SJSA1 (cell line): ENCODE results near the gene LRRC37A2. TPM values are rescaled to one million over a fixed set of nuclear protein-coding genes. Genes with fewer than 3 reads are reported as not detected.
"Not testable (repeated sequence)": the region's sequence is repeated elsewhere in the genome, so short reads cannot be mapped to it uniquely, and the experiment has no call there.

ENCODE experiments used
- DNase-seq, 2 experiments: peaks; one replicate each; pipeline ENCODE4 v3.0.0-alpha.2; 2015 to 2020; ENCODE audit warnings: low spot score in 2 of 2, low read depth in 1 of 2
- H3K27ac ChIP-seq: fragments of 250-450 bp; sonication (Bioruptor Pico); 2 replicates; pipeline ENCODE4 v1.5.1; 2020; ENCODE audit warnings: mild to moderate bottlenecking, moderate library complexity
- H3K27me3 ChIP-seq: fragments of 250-450 bp; sonication (Bioruptor Pico); replicated peaks from 2 replicates; pipeline ENCODE4 v1.5.1; 2020; ENCODE audit warnings: mild to moderate bottlenecking, moderate library complexity
- H3K36me3 ChIP-seq: fragments of 250-450 bp; sonication (Bioruptor Pico); 2 replicates; pipeline ENCODE4 v1.5.1; 2020; ENCODE audit warnings: mild to moderate bottlenecking
- H3K4me1 ChIP-seq: fragments of 250-450 bp; sonication (Bioruptor Pico); replicated peaks from 2 replicates; pipeline ENCODE4 v1.6.1; 2021; ENCODE audit warnings: mild to moderate bottlenecking
- H3K4me3 ChIP-seq: fragments of 250-450 bp; sonication (Bioruptor Pico); 2 replicates; pipeline ENCODE4 v1.5.1; 2020; ENCODE audit warnings: mild to moderate bottlenecking
- H3K9me3 ChIP-seq: fragments of 250-450 bp; sonication (Bioruptor Pico); replicated peaks from 2 replicates; pipeline ENCODE4 v1.5.1; 2020; ENCODE audit warnings: mild to moderate bottlenecking
- total RNA-seq: library from RNA; depleted of rRNA; stranded (reverse); fragments of >200 nt; shearing (Covaris generic); gene quantifications from 2 replicates; pipeline ENCODE4 v1.2.3, GENCODE V29; 2014; rRNA removed

The LRRC37A2 gene
- total RNA-seq: 2.0 and 3.7 TPM in 2 replicates

DNA sequence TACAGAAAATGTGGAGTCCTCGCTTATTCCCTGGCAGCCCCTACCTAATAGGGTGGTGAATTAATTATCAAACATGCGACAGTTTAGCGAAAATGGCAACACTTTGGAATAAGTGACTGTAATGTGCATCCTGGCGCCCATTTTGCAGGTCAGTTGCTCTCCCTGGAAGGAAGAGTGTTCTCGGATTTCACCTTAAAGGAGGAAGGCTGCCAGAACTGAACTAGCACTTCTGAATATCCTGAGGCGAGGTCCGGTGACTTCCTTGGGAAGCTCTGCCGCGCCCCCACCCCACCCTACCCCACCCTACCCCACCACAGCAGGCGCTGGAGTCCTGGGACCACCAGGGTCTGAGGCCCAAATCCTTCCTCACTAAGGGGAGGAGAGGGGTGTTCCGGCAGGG is at the start of gene LRRC37A2:
LRRC37A2 (plus strand) TSS at position 301 of the 400 bp plus-strand sequence. CDS start 245 bp downstream, outside the sequence.
- not testable (repeated sequence) for H3K27ac ChIP-seq, H3K36me3 ChIP-seq, H3K9me3 ChIP-seq, DNase-seq, H3K27me3 ChIP-seq, H3K4me3 ChIP-seq, H3K4me1 ChIP-seq

DNA sequence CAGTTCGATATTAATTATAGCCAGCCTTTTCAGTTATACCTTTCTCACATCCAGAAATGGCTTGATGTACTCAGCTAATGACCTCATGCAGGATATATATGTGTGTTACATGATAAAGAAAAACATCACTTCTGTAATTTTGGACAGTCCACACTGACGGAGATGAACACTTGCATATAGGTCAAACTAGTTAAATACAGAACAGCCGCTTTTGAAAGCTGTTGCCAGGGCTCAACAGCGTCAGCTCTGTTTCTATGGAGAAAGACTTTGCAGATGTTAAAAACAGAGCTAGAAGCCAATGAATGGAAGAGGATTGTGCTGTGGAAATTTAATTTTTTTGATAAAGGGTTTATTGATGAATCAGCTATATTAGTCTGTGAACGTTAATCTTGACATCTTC is 44.6 kb upstream of the LRRC37A2 start:
- not testable (repeated sequence) for H3K4me1 ChIP-seq, H3K27me3 ChIP-seq, H3K9me3 ChIP-seq, H3K36me3 ChIP-seq, DNase-seq, H3K4me3 ChIP-seq, H3K27ac ChIP-seq

GRCh38 chr17:46474489-46474888 is 37.8 kb upstream of the LRRC37A2 start:
- not testable (repeated sequence) for H3K4me3 ChIP-seq, H3K27me3 ChIP-seq, H3K9me3 ChIP-seq, H3K27ac ChIP-seq, DNase-seq, H3K36me3 ChIP-seq, H3K4me1 ChIP-seq

- H3K4me3 ChIP-seq, H3K9me3 ChIP-seq, H3K27me3 ChIP-seq, H3K4me1 ChIP-seq, DNase-seq, H3K36me3 ChIP-seq, H3K27ac ChIP-seq: not testable (repeated sequence)
Observed at GRCh38 chr17:46475583-46475982, 36.7 kb upstream of the LRRC37A2 start.

- DNase-seq, H3K4me3 ChIP-seq, H3K36me3 ChIP-seq, H3K9me3 ChIP-seq, H3K27me3 ChIP-seq, H3K4me1 ChIP-seq, H3K27ac ChIP-seq: not testable (repeated sequence)
Observed at GRCh38 chr17:46478823-46479222, 33.4 kb upstream of the LRRC37A2 start.

- not testable (repeated sequence) for H3K27ac ChIP-seq, H3K4me3 ChIP-seq, DNase-seq, H3K4me1 ChIP-seq, H3K27me3 ChIP-seq, H3K9me3 ChIP-seq, H3K36me3 ChIP-seq
Observed at GRCh38 chr17:46481310-46481709, 31.0 kb upstream of the LRRC37A2 start.

GRCh38 chr17:46492021-46492420 is 20.2 kb upstream of the LRRC37A2 start:
- H3K27ac ChIP-seq, H3K27me3 ChIP-seq, H3K4me1 ChIP-seq, DNase-seq, H3K9me3 ChIP-seq, H3K4me3 ChIP-seq, H3K36me3 ChIP-seq: not testable (repeated sequence)

DNA sequence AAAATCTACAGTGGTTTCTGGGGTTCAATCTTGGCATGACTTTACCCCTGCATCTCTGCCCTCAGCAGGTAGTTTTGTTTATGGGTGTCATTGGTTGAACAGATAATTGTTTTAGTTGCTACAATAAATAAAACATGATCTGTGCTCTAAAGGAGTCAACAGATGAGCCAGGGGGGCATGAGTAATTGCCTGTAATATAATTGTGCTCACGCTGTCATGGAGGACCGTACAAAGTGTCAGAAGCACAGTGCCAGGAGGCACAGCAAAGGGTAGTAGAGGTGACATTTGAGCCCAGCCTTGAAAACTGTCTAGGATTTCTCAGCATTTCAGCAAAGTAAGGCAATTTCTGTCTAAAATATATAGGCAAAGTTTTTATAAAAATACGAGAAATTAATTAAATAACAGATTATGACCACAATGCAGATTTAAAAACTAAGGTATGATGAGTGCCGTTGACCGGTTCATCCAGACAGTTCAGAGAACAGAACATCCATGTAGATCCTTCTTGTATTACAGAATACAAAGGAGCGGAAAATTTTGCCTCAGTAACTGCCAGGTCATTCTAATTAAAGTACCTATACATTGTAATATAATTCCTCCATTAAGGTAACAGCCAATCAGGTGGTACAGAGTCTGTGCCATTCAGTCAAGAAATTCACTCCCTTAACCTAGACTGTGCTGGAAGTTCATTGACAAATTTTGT is 12.7 kb upstream of the LRRC37A2 start:
- not testable (repeated sequence) for H3K36me3 ChIP-seq, DNase-seq, H3K27ac ChIP-seq, H3K4me3 ChIP-seq, H3K9me3 ChIP-seq, H3K27me3 ChIP-seq, H3K4me1 ChIP-seq

DNA sequence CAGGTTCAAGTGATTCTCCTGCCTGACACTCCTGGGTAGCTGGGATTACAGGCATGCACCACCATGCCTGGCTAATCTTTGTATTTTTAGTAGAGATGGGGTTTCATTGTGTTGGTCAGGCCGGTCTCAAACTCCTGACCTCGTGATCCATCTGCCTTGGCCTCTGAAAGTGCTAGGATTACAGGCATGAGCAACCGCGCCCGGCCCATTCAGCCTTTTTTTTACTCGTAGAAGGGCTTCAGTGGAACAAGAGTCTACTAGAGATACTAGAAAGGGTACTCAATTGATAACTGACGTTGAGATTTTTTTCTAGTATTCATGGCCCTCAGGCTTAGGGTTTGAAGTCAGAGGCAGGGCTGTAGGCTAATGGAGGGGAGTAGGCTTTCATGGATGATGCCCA is 6.4 kb upstream of the LRRC37A2 start:
- DNase-seq, H3K27ac ChIP-seq, H3K4me3 ChIP-seq, H3K27me3 ChIP-seq, H3K36me3 ChIP-seq, H3K4me1 ChIP-seq, H3K9me3 ChIP-seq: not testable (repeated sequence)

DNA sequence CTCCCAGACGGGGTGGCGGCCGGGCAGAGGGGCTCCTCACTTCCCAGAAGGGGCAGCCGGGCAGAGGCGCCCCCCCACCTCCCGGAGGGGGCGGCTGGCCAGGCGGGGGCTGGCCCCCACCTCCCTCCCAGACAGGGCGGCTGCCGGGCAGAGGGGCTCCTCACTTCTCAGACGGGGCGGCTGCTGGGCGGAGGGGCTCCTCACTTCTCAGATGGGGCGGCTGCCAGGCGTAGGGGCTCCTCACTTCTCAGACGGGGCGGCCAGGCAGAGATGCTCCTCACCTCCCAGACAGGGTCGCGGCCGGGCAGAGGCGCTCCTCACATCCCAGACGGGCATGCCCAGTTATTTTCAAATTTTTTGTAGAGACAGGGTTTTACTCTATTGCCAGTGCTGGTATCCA is 22.4 kb downstream of the LRRC37A2 start:
- DNase-seq: peak in 1 of 2 experiments; percentile 21
- H3K36me3 ChIP-seq, H3K4me3 ChIP-seq, H3K9me3 ChIP-seq, H3K27ac ChIP-seq, H3K27me3 ChIP-seq, H3K4me1 ChIP-seq: not testable (repeated sequence)

DNA sequence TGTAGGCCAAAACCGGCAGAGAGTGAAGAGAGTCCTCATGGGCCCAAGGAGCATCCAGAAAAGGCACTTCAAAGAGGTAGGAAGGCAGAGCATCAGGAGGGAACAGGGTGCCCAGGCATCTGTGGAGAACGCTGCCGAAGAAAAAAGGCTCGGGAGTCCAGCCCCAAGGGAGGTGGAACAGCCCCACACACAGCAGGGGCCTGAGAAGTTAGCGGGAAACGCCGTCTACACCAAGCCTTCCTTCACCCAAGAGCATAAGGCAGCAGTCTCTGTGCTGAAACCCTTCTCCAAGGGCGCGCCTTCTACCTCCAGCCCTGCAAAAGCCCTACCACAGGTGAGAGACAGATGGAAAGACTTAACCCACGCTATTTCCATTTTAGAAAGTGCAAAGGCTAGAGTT is 36.3 kb downstream of the LRRC37A2 start:
- not testable (repeated sequence) for H3K4me1 ChIP-seq, H3K36me3 ChIP-seq, DNase-seq, H3K27me3 ChIP-seq, H3K9me3 ChIP-seq, H3K27ac ChIP-seq, H3K4me3 ChIP-seq

- not testable (repeated sequence) for H3K27me3 ChIP-seq, H3K36me3 ChIP-seq, DNase-seq, H3K27ac ChIP-seq, H3K9me3 ChIP-seq, H3K4me3 ChIP-seq, H3K4me1 ChIP-seq
Observed at GRCh38 chr17:46559155-46559554, 46.9 kb downstream of the LRRC37A2 start.

DNA sequence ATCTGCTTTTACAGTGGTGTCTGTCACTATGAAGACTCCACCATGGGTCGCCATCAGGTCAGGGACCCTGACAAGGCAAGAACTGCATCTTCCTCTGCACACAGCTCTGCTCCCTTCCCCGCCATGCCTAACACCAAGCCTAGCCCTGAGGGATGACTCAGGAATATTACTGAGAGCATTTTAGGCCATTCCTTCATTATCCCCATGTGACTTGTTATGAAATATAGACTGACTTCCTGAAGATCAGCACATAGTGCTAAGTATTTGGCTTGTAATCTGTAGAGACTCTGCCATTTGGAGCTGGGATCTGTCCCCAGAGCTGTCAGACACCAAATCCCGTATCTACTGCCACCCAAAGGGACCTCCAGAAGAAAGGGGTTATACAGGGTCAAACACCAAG is 47.8 kb downstream of the LRRC37A2 start:
- H3K27me3 ChIP-seq, DNase-seq, H3K4me1 ChIP-seq, H3K4me3 ChIP-seq, H3K36me3 ChIP-seq, H3K27ac ChIP-seq, H3K9me3 ChIP-seq: not testable (repeated sequence)

DNA sequence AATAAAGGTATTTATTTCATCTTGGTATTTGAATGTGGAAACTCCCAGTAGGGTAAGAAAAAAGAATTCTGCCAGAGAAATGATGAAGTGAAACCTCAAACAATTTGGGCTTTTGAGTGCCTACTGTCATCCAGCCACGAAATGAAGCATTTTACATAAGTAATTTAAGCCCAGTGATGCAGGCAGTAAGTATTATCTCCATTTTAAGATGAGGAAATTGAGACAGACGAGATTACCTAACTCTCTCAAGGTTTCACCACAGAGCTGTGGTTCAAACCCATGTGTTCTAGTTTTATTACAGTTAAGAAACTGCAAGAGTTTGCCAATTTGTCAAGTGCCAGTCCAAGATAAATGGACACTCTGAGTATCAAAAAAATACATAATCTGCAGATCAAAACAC is 54.0 kb downstream of the LRRC37A2 start:
- not testable (repeated sequence) for H3K27me3 ChIP-seq, H3K4me3 ChIP-seq, H3K36me3 ChIP-seq, H3K4me1 ChIP-seq, H3K9me3 ChIP-seq, H3K27ac ChIP-seq, DNase-seq

DNA sequence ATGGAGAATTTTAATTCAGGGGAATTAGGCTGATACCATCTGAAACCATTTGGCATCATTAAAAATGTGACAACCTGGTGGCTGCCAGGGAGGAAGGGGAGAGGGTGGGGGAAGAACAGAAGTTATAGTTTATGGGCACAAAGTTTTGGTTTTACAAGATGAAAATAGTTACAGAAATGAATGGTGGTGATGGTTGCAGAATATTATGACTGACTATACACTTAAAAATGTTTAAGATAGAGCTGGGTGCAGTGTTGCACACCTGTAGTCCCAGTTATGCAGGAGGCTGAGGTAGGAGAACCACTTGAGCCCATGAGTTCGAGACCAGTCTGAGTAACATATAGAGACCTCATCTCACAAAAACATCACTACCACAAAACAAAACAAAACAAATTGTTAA is 54.7 kb downstream of the LRRC37A2 start:
- not testable (repeated sequence) for H3K4me1 ChIP-seq, DNase-seq, H3K36me3 ChIP-seq, H3K4me3 ChIP-seq, H3K27me3 ChIP-seq, H3K9me3 ChIP-seq, H3K27ac ChIP-seq
